DMS153 (cell line): ENCODE data around the gene NSUN4.
"Not testable (repeated sequence)": the region's sequence is repeated elsewhere in the genome, so short reads cannot be mapped to it uniquely, and the experiment has no call there.

Experiments used
- DNase-seq: peaks from one replicate; lab custom pipeline; 2025; lab: John Stamatoyannopoulos, UW

NSUN4 gene

GRCh38 chr1:46340404-46341221, at the start of gene NSUN4:
NSUN4 (plus strand) TSS chr1:46340807; CDS start chr1:46340827, 20 bp downstream.
- peak; percentile 95 for DNase-seq

GRCh38 chr1:46295306-46295705, 45.3 kb upstream of the NSUN4 start:
- no peak for DNase-seq

- no peak for DNase-seq
Observed at GRCh38 chr1:46298387-46298786, 42.2 kb upstream of the NSUN4 start.

- DNase-seq = no peak
Observed at GRCh38 chr1:46300673-46301405, 39.8 kb upstream of the NSUN4 start.

- no peak for DNase-seq
Observed at GRCh38 chr1:46301406-46301807, 39.2 kb upstream of the NSUN4 start.

- DNase-seq = no peak
Observed at GRCh38 chr1:46301808-46302640, 38.6 kb upstream of the NSUN4 start.

GRCh38 chr1:46302641-46303037, 38.0 kb upstream of the NSUN4 start:
- DNase-seq = peak; percentile 31

- peak; percentile 96 for DNase-seq
Observed at GRCh38 chr1:46303038-46303871, 37.4 kb upstream of the NSUN4 start, which contains the start of the genes LRRC41 and UQCRH. LRRC41 (minus strand) TSS chr1:46303616; CDS start chr1:46303322, 294 bp downstream. UQCRH (plus strand) TSS chr1:46303698; CDS start chr1:46303767, 69 bp downstream.

GRCh38 chr1:46303872-46304326, 36.7 kb upstream of the NSUN4 start:
- no peak for DNase-seq

- DNase-seq = no peak
Observed at GRCh38 chr1:46306159-46306530, 34.5 kb upstream of the NSUN4 start.

GRCh38 chr1:46309401-46310159, 31.0 kb upstream of the NSUN4 start:
- DNase-seq = no peak

- DNase-seq = no peak
Observed at GRCh38 chr1:46310321-46310720, 30.3 kb upstream of the NSUN4 start.

GRCh38 chr1:46315669-46316403, 24.8 kb upstream of the NSUN4 start:
- no peak for DNase-seq

GRCh38 chr1:46317323-46317722, 23.3 kb upstream of the NSUN4 start:
- DNase-seq = no peak

- not testable (repeated sequence) for DNase-seq
Observed at GRCh38 chr1:46319301-46319700, 21.3 kb upstream of the NSUN4 start.

GRCh38 chr1:46319960-46320914, 20.4 kb upstream of the NSUN4 start:
- DNase-seq = not testable (repeated sequence)

- not testable (repeated sequence) for DNase-seq
Observed at GRCh38 chr1:46322191-46322590, 18.4 kb upstream of the NSUN4 start.

- DNase-seq = not testable (repeated sequence)
Observed at GRCh38 chr1:46325285-46326076, 15.1 kb upstream of the NSUN4 start.
